ENCODE measurements around the gene COG7.
"Not testable (repeated sequence)": the region's sequence is repeated elsewhere in the genome, so short reads cannot be mapped to it uniquely, and the experiment has no call there.

The COG7 gene

GRCh38 chr16:23401139-23401538 lies 51.9 kb downstream of the COG7 start:
- TF ChIP-seq, protein P1, sequence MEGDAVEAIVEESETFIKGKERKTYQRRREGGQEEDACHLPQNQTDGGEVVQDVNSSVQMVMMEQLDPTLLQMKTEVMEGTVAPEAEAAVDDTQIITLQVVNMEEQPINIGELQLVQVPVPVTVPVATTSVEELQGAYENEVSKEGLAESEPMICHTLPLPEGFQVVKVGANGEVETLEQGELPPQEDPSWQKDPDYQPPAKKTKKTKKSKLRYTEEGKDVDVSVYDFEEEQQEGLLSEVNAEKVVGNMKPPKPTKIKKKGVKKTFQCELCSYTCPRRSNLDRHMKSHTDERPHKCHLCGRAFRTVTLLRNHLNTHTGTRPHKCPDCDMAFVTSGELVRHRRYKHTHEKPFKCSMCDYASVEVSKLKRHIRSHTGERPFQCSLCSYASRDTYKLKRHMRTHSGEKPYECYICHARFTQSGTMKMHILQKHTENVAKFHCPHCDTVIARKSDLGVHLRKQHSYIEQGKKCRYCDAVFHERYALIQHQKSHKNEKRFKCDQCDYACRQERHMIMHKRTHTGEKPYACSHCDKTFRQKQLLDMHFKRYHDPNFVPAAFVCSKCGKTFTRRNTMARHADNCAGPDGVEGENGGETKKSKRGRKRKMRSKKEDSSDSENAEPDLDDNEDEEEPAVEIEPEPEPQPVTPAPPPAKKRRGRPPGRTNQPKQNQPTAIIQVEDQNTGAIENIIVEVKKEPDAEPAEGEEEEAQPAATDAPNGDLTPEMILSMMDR (conservative IDR thresholded peaks at IDR 0.05; ENCODE audit: low read depth, low read length) = no peak
- no peaks in the 10 kb centered on the region for H3K79me2 ChIP-seq (ENCODE audit: insufficient read depth, low read depth)
- no peaks in the 10 kb centered on the region for H4K20me1 ChIP-seq (ENCODE audit: insufficient read depth)
- peaks cover 70% of the 10 kb centered on the region for H3K4me1 ChIP-seq (ENCODE audit: low read depth, poor library complexity, severe bottlenecking)
- no peaks in the 10 kb centered on the region for H3K27me3 ChIP-seq (ENCODE audit: insufficient read depth, low read depth)
- H3K27ac ChIP-seq = no peak overlapping the region
- no peak overlapping the region for H2AFZ ChIP-seq (ENCODE audit: low read depth)
- H3K36me3 ChIP-seq (ENCODE audit: insufficient read depth) = no peaks in the 10 kb centered on the region
- no peak overlapping the region for H3K9ac ChIP-seq
- H3K4me3 ChIP-seq (IDR thresholded peaks at IDR 0.05; ENCODE audit: insufficient read depth, low read depth, low read length) = no peak overlapping the region
- peak overlapping the region; percentile 0; the same call in 1 of the 2 replicates for H3K4me2 ChIP-seq

GRCh38 chr16:23400447-23400846 lies 52.5 kb downstream of the COG7 start:
- not testable (repeated sequence) for H3K4me2 ChIP-seq; H2AFZ ChIP-seq (ENCODE audit: low read depth); H3K4me3 ChIP-seq (IDR thresholded peaks at IDR 0.05; ENCODE audit: insufficient read depth, low read depth, low read length); H3K79me2 ChIP-seq (ENCODE audit: insufficient read depth, low read depth); H4K20me1 ChIP-seq (ENCODE audit: insufficient read depth); H3K9ac ChIP-seq; H3K27me3 ChIP-seq (ENCODE audit: insufficient read depth, low read depth); H3K27ac ChIP-seq; H3K36me3 ChIP-seq (ENCODE audit: insufficient read depth)
- peaks cover 64% of the 10 kb centered on the region for H3K4me1 ChIP-seq (ENCODE audit: low read depth, poor library complexity, severe bottlenecking)

- Histone ChIP-seq H3K4me1 (ENCODE audit: low read depth, poor library complexity, severe bottlenecking) (peaks cover 52% of the 10 kb centered on the region), H3K4me3 (IDR thresholded peaks at IDR 0.05; ENCODE audit: insufficient read depth, low read depth, low read length) (no peak overlapping the region), H3K79me2 (ENCODE audit: insufficient read depth, low read depth) (no peaks in the 10 kb centered on the region), H2AFZ (ENCODE audit: low read depth) (no peak overlapping the region), H3K36me3 (ENCODE audit: insufficient read depth) (no peaks in the 10 kb centered on the region), H3K27ac (no peak overlapping the region), H3K27me3 (ENCODE audit: insufficient read depth, low read depth) (no peaks in the 10 kb centered on the region), H3K9ac (no peak overlapping the region), H3K4me2 (no peak overlapping the region), H4K20me1 (ENCODE audit: insufficient read depth) (no peaks in the 10 kb centered on the region)
- TF ChIP-seq, protein P1 (conservative IDR thresholded peaks at IDR 0.05; ENCODE audit: low read depth, low read length) = no peak
Observed at GRCh38 chr16:23398987-23399805, 53.8 kb downstream of the COG7 start.

- Histone ChIP-seq H3K4me2 (no peak overlapping the region), H3K36me3 (ENCODE audit: insufficient read depth) (no peaks in the 10 kb centered on the region), H4K20me1 (ENCODE audit: insufficient read depth) (no peaks in the 10 kb centered on the region), H3K27ac (no peak overlapping the region), H3K27me3 (ENCODE audit: insufficient read depth, low read depth) (no peaks in the 10 kb centered on the region), H3K9ac (no peak overlapping the region), H3K79me2 (ENCODE audit: insufficient read depth, low read depth) (no peaks in the 10 kb centered on the region), H3K4me3 (IDR thresholded peaks at IDR 0.05; ENCODE audit: insufficient read depth, low read depth, low read length) (no peak overlapping the region), H3K4me1 (ENCODE audit: low read depth, poor library complexity, severe bottlenecking) (peaks cover 48% of the 10 kb centered on the region), H2AFZ (ENCODE audit: low read depth) (no peak overlapping the region)
- TF ChIP-seq, protein P1 (conservative IDR thresholded peaks at IDR 0.05; ENCODE audit: low read depth, low read length) = no peak
Observed at GRCh38 chr16:23397464-23397863, 55.5 kb downstream of the COG7 start.

DNA sequence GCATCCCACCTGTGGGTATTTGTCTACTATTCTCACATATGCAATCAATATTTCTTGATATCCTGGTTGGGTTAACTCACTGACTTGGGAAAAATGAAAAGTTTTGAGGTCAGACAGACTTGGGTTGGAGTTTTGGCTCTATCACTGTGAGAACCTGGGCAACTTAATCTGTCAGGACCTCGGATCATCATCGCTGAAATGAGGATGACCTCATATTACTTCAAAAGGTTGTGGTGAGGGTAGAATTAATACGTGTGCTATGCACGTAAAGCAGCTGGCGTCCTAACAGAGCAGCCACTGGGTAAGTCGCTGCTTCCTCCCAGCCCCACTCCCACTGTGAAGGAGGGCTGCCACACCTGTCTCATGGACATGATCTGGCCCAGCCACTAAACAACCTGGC lies 57.3 kb downstream of the COG7 start:
- Histone ChIP-seq H3K9ac (no peak overlapping the region), H4K20me1 (ENCODE audit: insufficient read depth) (no peaks in the 10 kb centered on the region), H3K4me2 (no peak overlapping the region), H2AFZ (ENCODE audit: low read depth) (no peak overlapping the region), H3K27me3 (ENCODE audit: insufficient read depth, low read depth) (no peaks in the 10 kb centered on the region), H3K79me2 (ENCODE audit: insufficient read depth, low read depth) (no peaks in the 10 kb centered on the region), H3K36me3 (ENCODE audit: insufficient read depth) (no peaks in the 10 kb centered on the region), H3K4me1 (ENCODE audit: low read depth, poor library complexity, severe bottlenecking) (peaks cover 32% of the 10 kb centered on the region), H3K27ac (no peak overlapping the region), H3K4me3 (IDR thresholded peaks at IDR 0.05; ENCODE audit: insufficient read depth, low read depth, low read length) (no peak overlapping the region)
- TF ChIP-seq, protein P1 (conservative IDR thresholded peaks at IDR 0.05; ENCODE audit: low read depth, low read length) = no peak
